ENCODE results near the gene FOXP1. TPM values are rescaled to one million over a fixed set of nuclear protein-coding genes. Genes with fewer than 3 reads are reported as not detected.

FOXP1 gene
- total and polyA plus RNA-seq, 2 of the 8 experiments (the other 6 are each of a cell fraction or from before 2014, with no cell fraction given) = 13.9 to 25.4 TPM

DNA sequence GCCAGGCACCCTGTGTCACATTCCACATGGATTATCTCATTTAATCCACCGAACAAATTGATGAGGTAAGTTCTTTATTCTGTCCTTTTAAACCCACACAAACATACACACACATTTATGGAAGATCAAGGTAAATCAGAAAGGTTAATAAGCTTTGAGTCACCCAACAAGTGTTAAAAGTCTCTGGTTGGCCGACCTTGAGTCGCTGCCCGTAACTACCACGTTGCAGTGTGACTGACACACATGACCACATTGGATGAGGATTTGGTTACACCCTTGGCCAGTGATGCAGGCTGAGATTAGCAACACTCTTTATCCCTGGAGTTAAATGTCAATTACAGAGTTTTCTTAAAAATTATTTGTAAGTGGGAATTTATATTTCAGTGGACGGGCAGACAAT lies 19.2 kb downstream of the FOXP1 start:
- H3K4me3 ChIP-seq (ENCODE audit: extremely low read depth in 1 of 4, insufficient read depth in 2 of 4, low read depth in 3 of 4, low read length in 4 of 4) = no peak overlapping the region
- H3K18ac ChIP-seq (ENCODE audit: extremely low read depth, low read length) = no peak overlapping the region
- H2BK15ac ChIP-seq (ENCODE audit: low read length) = no peak overlapping the region
- H3K23me2 ChIP-seq (ENCODE audit: low read depth, low read length) = no peaks in the 10 kb centered on the region
- no peak overlapping the region for H3K27ac ChIP-seq (ENCODE audit: low read depth, low read length)
- H3K23ac ChIP-seq (ENCODE audit: insufficient read length) = no peak overlapping the region
- H2BK120ac ChIP-seq (replicated peaks; ENCODE audit: low read depth, low read length) = no peak overlapping the region
- ChIA-PET POLR2A (ENCODE audit: partially characterized antibody) (no interaction called here), CTCF (ENCODE audit: partially characterized antibody) (interaction anchor here (0.6 kb wide), 2 partner anchors 21 to 617 kb away, joined by 3 read pairs; no protein-coding TSS in a partner anchor)
- H3K4ac ChIP-seq (replicated peaks; ENCODE audit: insufficient read length, low read depth, low read length) = no peak overlapping the region
- no peak overlapping the region for H2BK20ac ChIP-seq (ENCODE audit: low read length)
- FAIRE-seq = no peak
- no peak overlapping the region for H4K91ac ChIP-seq (replicated peaks; ENCODE audit: insufficient read length, low read length)
- no peak overlapping the region for H3K14ac ChIP-seq (ENCODE audit: insufficient read length)
- no peaks in the 10 kb centered on the region for H3K27me3 ChIP-seq (replicated peaks in 1 of 4; ENCODE audit: control insufficient read depth in 3 of 4, extremely low read depth in 1 of 4, insufficient read depth in 3 of 4, low read length in 3 of 4)
- no peak overlapping the region for H4K8ac ChIP-seq (ENCODE audit: extremely low read depth, insufficient read depth, low read length)
- no peaks in the 10 kb centered on the region for H3K9me3 ChIP-seq (ENCODE audit: insufficient read depth in 2 of 2, low read depth in 1 of 2, low read length in 1 of 2)
- H3K79me2 ChIP-seq (ENCODE audit: control insufficient read depth in 1 of 2, insufficient read depth in 2 of 2, low read length in 2 of 2) = no peaks in the 10 kb centered on the region
- no peak for DNase-seq (ENCODE audit: low read depth in 1 of 2, low spot score in 2 of 2)
- H2BK12ac ChIP-seq (ENCODE audit: low read depth, low read length) = no peak overlapping the region
- no peak overlapping the region for H2AFZ ChIP-seq (ENCODE audit: low read length)
- H3K4me2 ChIP-seq (ENCODE audit: insufficient read depth in 1 of 2, low read depth in 2 of 2, low read length in 2 of 2) = no peak overlapping the region
- H4K5ac ChIP-seq (ENCODE audit: insufficient read length, low read depth, low read length) = no peak overlapping the region
- WGBS, 2 experiments (ENCODE audit: extremely low coverage in 1 of 2, insufficient coverage in 1 of 2, insufficient read length in 1 of 2, insufficient replicate concordance in 2 of 2, low coverage in 1 of 2, low lambda C conversion rate in 2 of 2, missing lambda C conversion rate in 1 of 2) = 94% methylated on average over 6 of the region's 6 CpGs; no CpG with 5 or more reads in 1 of the 2 experiments
- H3K4me1 ChIP-seq (replicated peaks in 1 of 4; ENCODE audit: control insufficient read depth in 3 of 4, insufficient read depth in 4 of 4, low read length in 3 of 4) = no peaks in the 10 kb centered on the region
- no peak overlapping the region for H3K9ac ChIP-seq (replicated peaks in 1 of 4; ENCODE audit: extremely low read depth in 1 of 4, low read depth in 3 of 4, low read length in 3 of 4)
- peaks cover 4% of the 10 kb centered on the region; the same call in 1 of the 2 replicates for H3K79me1 ChIP-seq (ENCODE audit: low read depth, low read length)
- H3K36me3 ChIP-seq (ENCODE audit: control insufficient read depth in 2 of 4, insufficient read depth in 4 of 4, low read length in 3 of 4) = no peaks in the 10 kb centered on the region
- TF ChIP-seq ATF2 (IDR thresholded peaks at IDR 0.05; ENCODE audit: low read length) = no peak
- no peak for TF ChIP-seq EP300 (IDR thresholded peaks at IDR 0.05; ENCODE audit: borderline replicate concordance in 1 of 2, low read depth in 2 of 2, low read length in 2 of 2)
- TF ChIP-seq CBX5 (IDR thresholded peaks at IDR 0.05; ENCODE audit: low read depth, low read length) = no peak
- peaks cover 0 to 2% of the 10 kb centered on the region in 2 experiments for H4K20me1 ChIP-seq (replicated peaks in 1 of 2; ENCODE audit: control insufficient read depth in 1 of 2, insufficient read depth in 2 of 2, low read length in 2 of 2)
- no peak overlapping the region for H2BK5ac ChIP-seq (ENCODE audit: low read depth, low read length)
- no peak overlapping the region for H3K56ac ChIP-seq (replicated peaks; ENCODE audit: insufficient read length, low read depth, low read length)
- H2AK5ac ChIP-seq (ENCODE audit: low read depth, low read length) = no peak overlapping the region

Measured in H1 (cell line).